ENCODE measurements around the gene IL5RA.

- TF ChIP-seq CTCF (IDR thresholded peaks at IDR 0.05; ENCODE audit: low read depth, low read length): no peak
- no peak for TF ChIP-seq EZH2phosphoT487 (IDR thresholded peaks at IDR 0.05; ENCODE audit: low read depth)
These were observed 35.5 kb downstream of the IL5RA start for GRCh38 chr3:3074551-3075257.

All from OCI-LY3 (cell line).